Kidney (tissue), 14 donors: ENCODE data around the gene PLPP6. TPM values are rescaled to one million over a fixed set of nuclear protein-coding genes. Genes with fewer than 3 reads are reported as not detected.

Source experiments
- DNase-seq, 5 donors: peaks; one replicate each; pipeline ENCODE4 v3.0.0-alpha.2; 2013 to 2020
- FAIRE-seq: peaks from 2 replicates; lab custom pipeline; 2012; peaks lifted over from hg19 to GRCh38; lab: Jason Lieb, UNC
- H3K27ac ChIP-seq, 2 donors: one replicate each; pipeline ENCODE4 v1.7.0; 2013; ENCODE audit warnings: low read depth in 2 of 2, low read length in 2 of 2, inconsistent platforms in 1 of 2
- H3K27me3 ChIP-seq: one replicate; pipeline ENCODE4 v1.7.1; 2013; ENCODE audit warnings: low read length, inconsistent platforms; ENCODE audit not compliant: control insufficient read depth, insufficient read depth
- H3K36me3 ChIP-seq, 3 donors: one replicate each; pipeline versions ENCODE4 v1.7.0 to v1.7.1; 2013; ENCODE audit warnings: low read length in 3 of 3, control low read depth in 1 of 3, inconsistent platforms in 1 of 3; ENCODE audit not compliant: insufficient read depth in 3 of 3, control insufficient read depth in 2 of 3
- H3K4me1 ChIP-seq, 3 donors: one replicate each; pipeline versions ENCODE4 v1.7.0 to v1.7.1; 2013; ENCODE audit warnings: low read length in 3 of 3, inconsistent platforms in 1 of 3, low read depth in 1 of 3; ENCODE audit not compliant: control insufficient read depth in 2 of 3, insufficient read depth in 2 of 3
- H3K4me3 ChIP-seq, 3 donors: one replicate each; pipeline versions ENCODE4 v1.7.0 to v1.8.1; 2013; ENCODE audit warnings: low read length in 3 of 3, control low read depth in 1 of 3, inconsistent platforms in 1 of 3
- H3K9ac ChIP-seq, 3 donors: one replicate each; pipeline versions ENCODE4 v1.7.0 to v1.7.1; 2013; ENCODE audit warnings: low read length in 3 of 3, control low read depth in 1 of 3, inconsistent platforms in 1 of 3
- H3K9me3 ChIP-seq, 3 donors: one replicate each; pipeline versions ENCODE4 v1.7.0 to v1.7.1; 2013; ENCODE audit warnings: low read length in 3 of 3, control low read depth in 1 of 3, inconsistent platforms in 1 of 3; ENCODE audit not compliant: control insufficient read depth in 2 of 3, insufficient read depth in 1 of 3
- intact Hi-C: fragments of 100-400 bp; cut with DNase I; formaldehyde crosslinking; loops from one replicate; pipeline ENCODE4 v1.11.1; 2022
- polyA plus RNA-seq: library from polyadenylated mRNA; stranded (reverse); fragments of 350-450 nt; fragmentation: Illumina TruSeq; extraction: RNeasy Lipid Tissue Mini Kit (QIAGEN cat#74804); gene quantifications from one replicate; pipeline ENCODE4 v1.2.3, GENCODE V29; 2014; ENCODE audit warnings: low read depth, low replicate concordance; ENCODE audit not compliant: insufficient read depth
- total RNA-seq: library from RNA; stranded (reverse); fragmentation: NEBNext Ultra II Directional; extraction: Animal tissue kit (Norgen Biotek cat#: 25700); gene quantifications from one replicate; pipeline ENCODE4 v1.2.1, GENCODE V29; 2021
- TF ChIP-seq, protein P1 (sequence below): IDR thresholded peaks from 3 replicates; pipeline ENCODE4 v1.5.1; 2012; ENCODE audit warnings: mild to moderate bottlenecking, moderate library complexity, borderline replicate concordance; ENCODE audit not compliant: insufficient read depth; ENCODE audit errors: extremely low read depth
- donor health status: control.
- donor health status: control.
- donor health status: control.
- donor health status: control.
- donor health status: control.
- donor health status: DM: yes; HTN: yes; CAD: no.
- donor health status: Normal renal cell carcinoma (clear cell type).

The PLPP6 gene
- total and polyA plus RNA-seq, 2 donors from 2014 or later, result 6.7 to 9.0 TPM

DNA sequence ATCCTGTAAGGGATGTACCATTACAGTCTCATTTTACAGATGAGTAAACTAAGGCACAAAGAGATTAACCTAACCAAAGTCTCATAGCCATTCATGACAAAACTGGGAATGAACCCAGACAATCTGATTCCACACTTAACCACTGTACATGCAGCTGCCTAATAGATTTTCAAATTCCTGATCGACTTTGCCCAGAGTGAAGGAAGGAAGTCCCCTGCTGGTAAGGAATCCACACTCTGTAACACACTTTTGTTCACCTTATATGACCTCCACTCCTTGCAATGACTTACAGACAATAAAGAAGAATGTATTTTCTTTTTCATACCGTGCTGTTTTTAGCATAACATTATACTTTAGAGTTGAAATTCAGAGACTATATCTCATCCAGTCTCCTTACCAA is 31.3 kb upstream of the PLPP6 start:
- Histone ChIP-seq H3K27ac (no peak overlapping the region), H3K4me3 (no peak overlapping the region), H3K9ac (no peak overlapping the region), H3K27me3 (no peaks in the 10 kb centered on the region), H3K4me1 (no peaks in the 10 kb centered on the region), H3K36me3 (no peaks in the 10 kb centered on the region), H3K9me3 (no peaks in the 10 kb centered on the region)
- no peak for DNase-seq
- intact Hi-C loops, result no loop called here
- TF ChIP-seq, protein P1, sequence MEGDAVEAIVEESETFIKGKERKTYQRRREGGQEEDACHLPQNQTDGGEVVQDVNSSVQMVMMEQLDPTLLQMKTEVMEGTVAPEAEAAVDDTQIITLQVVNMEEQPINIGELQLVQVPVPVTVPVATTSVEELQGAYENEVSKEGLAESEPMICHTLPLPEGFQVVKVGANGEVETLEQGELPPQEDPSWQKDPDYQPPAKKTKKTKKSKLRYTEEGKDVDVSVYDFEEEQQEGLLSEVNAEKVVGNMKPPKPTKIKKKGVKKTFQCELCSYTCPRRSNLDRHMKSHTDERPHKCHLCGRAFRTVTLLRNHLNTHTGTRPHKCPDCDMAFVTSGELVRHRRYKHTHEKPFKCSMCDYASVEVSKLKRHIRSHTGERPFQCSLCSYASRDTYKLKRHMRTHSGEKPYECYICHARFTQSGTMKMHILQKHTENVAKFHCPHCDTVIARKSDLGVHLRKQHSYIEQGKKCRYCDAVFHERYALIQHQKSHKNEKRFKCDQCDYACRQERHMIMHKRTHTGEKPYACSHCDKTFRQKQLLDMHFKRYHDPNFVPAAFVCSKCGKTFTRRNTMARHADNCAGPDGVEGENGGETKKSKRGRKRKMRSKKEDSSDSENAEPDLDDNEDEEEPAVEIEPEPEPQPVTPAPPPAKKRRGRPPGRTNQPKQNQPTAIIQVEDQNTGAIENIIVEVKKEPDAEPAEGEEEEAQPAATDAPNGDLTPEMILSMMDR, result no peak
- FAIRE-seq, result no peak

- TF ChIP-seq, protein P1, result no peak
- Histone ChIP-seq H3K4me3 (no peak overlapping the region), H3K9me3 (no peaks in the 10 kb centered on the region), H3K27ac (no peak overlapping the region), H3K27me3 (no peaks in the 10 kb centered on the region), H3K36me3 (no peaks in the 10 kb centered on the region), H3K9ac (no peak overlapping the region), H3K4me1 (no peaks in the 10 kb centered on the region)
- intact Hi-C loops, result no loop called here
- DNase-seq, result no peak
- FAIRE-seq, result no peak
Measured at GRCh38 chr9:4638968-4639367, 23.1 kb upstream of the PLPP6 start.

DNA sequence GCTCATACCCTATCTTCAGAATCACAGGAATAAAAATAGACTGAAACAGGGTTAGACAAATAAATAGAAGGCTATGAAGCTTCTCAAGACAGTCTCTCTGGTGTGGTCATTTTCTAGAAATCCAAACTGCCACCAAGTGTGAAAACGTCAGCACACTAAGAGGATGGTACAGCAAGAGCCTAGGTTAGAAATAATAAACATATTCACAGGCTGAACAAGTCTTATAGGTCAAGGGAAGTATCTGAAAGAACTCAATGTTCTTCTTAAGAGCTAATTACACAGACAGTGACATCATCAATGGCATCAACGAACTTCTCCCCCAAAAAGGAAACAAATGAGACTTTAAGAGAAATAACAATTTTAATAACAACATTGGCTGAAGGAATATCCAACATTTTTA is 22.7 kb upstream of the PLPP6 start:
- no peaks in the 10 kb centered on the region for H3K9me3 ChIP-seq

More for the DNA sequence above, 22.7 kb upstream of the PLPP6 start:
- Histone ChIP-seq H3K36me3 (no peaks in the 10 kb centered on the region), H3K27ac (no peak overlapping the region), H3K27me3 (no peaks in the 10 kb centered on the region), H3K4me3 (no peak overlapping the region), H3K9ac (no peak overlapping the region), H3K4me1 (no peaks in the 10 kb centered on the region)
- DNase-seq, result no peak
- TF ChIP-seq, protein P1, result no peak
- FAIRE-seq, result no peak
- intact Hi-C loops, result no loop called here
